GM19238 (cell line): ENCODE data around the gene CHMP6.
"Not testable (repeated sequence)": the region's sequence is repeated elsewhere in the genome, so short reads cannot be mapped to it uniquely, and the experiment has no call there.

Source experiments
- DNase-seq: peaks from one replicate; pipeline ENCODE4 v3.0.0; 2011; ENCODE audit warnings: low spot score; ENCODE audit not compliant: insufficient read length

The CHMP6 gene

DNA sequence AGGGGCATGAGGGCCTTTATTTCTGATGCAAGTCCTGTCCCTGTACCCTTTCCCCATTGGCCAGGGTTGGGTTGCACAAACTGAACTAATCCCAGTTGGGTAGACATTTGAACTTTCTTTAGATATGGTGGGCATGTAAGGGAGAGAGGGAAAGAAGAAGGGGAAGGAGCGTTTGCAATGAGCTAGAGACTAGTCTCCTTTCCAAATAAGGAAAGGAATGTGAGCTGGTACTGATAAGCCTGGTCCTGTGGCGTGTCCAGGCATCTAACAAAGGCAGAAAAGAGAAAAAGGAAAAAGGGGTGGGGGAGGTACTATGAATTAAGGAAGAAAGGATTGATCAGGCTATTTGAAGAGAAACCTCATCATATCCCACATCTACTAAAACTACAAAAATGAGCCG is 20.3 kb downstream of the CHMP6 start:
- no peak for DNase-seq

DNA sequence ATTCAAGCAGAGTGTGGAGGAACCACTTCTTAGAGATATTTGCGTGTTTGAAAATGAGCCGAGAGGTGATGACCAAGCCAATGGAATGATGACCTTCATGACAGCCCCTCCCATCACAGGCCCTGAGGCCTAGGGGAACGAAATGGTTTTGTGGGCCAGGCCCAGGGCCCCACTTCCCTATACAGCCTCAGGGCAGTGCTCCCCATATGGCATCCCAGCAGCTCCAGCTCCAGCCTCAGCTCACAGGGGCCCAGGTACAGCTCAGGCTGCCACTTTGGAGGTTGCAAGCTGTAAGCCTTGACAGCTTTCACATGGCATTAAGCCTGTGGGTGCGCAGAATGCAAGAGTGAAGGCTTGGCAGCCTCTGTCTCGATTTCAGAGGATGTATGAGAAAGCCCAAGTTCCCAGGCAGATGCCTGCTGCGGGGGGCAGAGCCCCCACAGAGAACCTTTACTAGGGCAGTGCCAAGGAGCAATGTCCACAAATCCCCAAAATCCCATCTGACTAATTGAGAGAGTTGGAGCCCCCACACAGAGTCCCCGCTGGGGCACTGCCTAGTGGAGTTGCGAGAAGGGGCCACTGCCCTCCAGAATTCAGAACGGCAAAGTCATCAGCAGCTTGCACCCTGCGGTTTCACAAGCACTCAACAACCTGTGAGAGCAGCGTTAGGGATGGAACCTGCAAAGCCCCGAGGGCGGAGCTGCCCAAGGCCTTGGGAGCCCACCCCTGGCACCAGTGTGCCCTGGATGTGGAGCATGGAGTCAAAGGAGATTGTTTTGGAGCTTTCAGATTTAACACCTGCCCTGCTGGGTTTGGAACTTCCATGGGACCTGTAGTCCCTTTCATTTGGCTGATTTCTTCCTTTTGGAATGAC is 21.2 kb downstream of the CHMP6 start:
- no peak for DNase-seq

DNA sequence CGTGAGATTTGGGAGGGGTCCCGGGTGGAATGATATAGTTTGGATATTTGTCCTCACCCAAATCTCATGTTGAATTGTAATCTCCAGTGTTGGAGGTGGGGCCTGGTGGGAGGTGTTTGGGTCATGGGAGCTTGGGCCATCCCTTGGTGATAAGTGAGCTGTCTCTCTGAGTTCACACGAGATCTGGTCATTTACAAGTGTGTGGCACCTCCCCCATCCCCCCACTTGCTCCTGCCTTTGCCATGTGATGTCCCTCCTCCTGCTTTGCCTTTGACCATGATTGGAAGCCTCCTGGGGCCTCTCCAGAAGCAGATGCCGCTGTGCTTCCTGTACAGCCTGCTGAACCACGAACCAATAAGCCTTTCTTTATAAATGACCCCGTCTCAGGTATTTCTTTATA is 22.0 kb downstream of the CHMP6 start:
- no peak for DNase-seq

DNA sequence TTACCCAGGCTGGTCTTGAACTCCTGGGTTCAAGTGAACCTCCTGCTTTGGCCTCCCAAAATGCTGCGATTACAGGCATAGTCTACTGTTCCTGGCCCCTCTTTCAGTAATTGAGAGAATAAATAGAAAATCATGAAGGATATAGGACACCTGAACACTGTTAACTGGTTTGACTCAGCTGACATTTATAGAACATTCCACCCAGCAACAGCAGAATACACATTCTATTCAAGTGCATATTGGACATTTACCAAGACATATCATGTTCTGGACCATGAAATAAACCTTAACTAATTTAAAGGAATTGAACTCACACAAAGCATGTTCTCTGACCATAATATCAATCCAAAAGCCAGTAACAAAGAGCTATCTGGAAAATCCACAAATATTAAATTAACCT is 23.5 kb downstream of the CHMP6 start:
- DNase-seq: no peak

GRCh38 chr17:81016575-81016974 is 24.9 kb downstream of the CHMP6 start:
- no peak for DNase-seq

GRCh38 chr17:81017330-81017729 is 25.7 kb downstream of the CHMP6 start:
- not testable (repeated sequence) for DNase-seq

GRCh38 chr17:81018044-81018802 is 26.6 kb downstream of the CHMP6 start:
- no peak for DNase-seq

DNA sequence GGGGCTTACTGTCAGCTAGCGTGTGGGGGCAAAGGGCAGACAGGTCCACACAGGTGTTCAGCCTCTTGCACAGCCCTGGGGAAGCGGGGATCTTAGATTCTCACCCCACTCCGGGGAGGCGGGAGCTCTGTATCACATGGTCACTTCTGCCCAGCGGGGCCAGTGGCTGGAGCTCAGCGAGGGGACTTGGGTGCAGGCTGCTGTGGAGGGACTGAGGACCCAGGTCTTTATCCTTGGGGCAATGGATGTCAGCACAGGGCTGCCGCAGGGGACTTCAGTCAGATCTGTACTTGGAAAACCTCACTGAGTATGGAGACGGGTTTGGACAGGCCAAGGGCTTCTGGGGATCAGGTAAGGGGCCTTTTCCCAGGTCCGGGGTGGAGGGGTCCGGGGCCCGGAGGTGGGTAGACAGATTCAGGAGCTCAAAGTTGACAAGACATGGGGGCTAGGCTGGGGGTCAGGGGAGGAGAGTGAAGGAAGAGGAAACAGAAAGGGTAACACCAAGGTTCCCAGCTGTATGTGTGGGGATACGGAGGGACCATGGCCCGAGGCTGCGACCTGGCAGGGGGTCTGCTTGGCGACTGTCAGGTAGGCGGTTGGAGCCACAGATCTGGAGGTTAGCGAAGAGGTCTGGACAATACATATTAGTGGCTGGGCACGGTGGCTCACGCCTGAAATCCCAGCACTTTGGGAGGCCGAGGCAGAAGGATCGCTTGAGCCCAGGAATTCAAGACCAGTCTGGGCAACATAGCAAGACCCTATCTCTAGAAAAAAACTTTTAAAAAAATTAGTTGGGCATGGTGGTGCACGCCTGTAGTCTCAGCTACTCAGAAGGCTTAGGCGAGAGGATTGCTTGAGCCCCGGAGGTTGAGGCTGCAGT is 28.2 kb downstream of the CHMP6 start:
- no peak for DNase-seq

- no peak for DNase-seq
Observed at GRCh38 chr17:81020443-81020766, 28.8 kb downstream of the CHMP6 start.

- DNase-seq: no peak
Observed at GRCh38 chr17:81020767-81021497, 29.3 kb downstream of the CHMP6 start.

DNA sequence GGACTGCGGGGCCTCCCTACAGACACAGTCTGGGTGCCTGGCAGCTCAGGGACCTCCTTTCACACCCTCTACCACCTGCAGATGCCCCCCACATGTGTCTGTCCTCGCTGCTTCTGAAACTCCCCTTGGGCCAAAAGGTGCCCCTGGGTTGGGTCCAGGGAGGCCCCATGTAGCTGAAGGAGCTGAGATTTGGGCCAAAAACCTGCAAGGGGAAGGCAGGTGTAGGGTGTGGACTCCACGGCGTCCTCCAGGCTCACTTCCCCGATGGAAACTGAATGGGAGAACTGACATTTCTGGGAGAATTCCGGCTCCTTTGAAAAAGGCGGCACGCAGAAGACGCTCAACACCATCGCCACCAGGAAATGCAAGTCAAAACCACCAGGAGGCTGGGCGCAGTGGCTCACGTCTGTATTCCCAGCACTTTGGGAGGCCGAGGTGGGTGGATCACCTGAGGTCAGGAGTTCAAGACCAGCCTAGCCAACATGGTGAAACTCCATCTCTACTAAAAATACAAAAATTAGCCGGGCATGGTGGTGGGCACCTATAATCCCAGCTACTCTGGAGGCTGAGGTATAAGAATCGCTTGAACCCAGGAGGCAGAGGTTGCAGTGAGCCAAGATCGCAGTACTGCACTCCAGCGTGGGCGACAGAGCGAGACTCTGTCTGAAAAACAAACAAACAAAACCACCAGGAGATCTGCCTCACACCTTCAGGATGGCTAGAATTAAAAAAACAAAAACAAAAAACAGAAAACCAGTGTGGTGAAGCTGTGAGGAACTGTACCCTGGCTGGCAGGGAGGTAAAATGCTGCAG is 30.1 kb downstream of the CHMP6 start:
- no peak for DNase-seq

- no peak for DNase-seq
Observed at GRCh38 chr17:81022344-81022676, 30.7 kb downstream of the CHMP6 start.

DNA sequence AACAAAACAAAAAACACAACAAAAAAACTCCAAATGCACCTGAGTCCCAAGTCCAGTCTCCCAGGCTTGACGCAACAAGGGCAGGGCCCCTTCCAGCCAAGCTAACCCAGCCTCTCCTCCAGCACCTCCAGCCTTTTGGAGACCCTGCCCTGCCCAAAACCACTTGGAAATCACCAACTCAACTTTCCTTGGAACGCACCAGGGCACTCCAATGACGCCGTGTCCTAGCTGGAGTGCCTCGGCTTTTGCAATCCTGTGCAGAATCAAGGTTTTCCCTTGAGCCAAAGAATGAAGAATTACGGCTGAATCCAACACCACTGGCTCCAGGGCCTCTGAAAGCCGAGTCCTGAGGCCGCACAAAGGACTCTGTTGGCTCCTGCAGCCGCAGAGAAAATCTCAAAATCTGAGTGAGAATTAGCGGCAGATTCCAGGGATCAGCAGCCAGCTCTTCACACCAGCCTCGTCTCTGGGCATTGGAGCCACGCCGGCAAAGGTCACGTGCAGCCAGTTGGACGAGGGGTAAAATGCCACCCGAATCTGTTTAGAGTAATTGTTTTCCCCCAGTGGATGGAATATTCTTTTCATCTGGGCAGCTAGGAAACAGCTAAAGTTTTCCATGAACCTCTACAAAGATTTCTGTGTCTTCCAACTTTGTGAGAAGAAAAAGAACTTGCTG is 33.6 kb downstream of the CHMP6 start:
- DNase-seq: no peak

DNA sequence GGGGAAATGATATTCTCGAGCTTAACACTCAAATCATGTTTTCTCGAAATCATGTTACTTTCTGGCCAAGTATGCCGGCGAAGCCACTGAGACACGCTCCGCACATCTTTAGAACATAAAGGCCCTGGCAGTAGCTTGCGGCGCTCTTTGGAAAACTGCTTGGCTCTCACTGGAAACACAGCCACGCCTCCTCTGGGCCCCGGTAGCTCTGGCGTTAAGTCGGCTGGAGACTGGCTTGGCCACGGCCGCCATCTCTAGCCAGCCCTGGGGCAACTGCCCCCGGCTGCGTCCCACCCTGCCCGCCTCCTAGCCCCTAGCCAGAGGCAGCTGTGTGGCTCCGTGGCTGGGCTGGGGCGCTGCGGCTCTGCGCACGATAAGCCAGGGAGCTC is 34.1 kb downstream of the CHMP6 start:
- no peak for DNase-seq

DNA sequence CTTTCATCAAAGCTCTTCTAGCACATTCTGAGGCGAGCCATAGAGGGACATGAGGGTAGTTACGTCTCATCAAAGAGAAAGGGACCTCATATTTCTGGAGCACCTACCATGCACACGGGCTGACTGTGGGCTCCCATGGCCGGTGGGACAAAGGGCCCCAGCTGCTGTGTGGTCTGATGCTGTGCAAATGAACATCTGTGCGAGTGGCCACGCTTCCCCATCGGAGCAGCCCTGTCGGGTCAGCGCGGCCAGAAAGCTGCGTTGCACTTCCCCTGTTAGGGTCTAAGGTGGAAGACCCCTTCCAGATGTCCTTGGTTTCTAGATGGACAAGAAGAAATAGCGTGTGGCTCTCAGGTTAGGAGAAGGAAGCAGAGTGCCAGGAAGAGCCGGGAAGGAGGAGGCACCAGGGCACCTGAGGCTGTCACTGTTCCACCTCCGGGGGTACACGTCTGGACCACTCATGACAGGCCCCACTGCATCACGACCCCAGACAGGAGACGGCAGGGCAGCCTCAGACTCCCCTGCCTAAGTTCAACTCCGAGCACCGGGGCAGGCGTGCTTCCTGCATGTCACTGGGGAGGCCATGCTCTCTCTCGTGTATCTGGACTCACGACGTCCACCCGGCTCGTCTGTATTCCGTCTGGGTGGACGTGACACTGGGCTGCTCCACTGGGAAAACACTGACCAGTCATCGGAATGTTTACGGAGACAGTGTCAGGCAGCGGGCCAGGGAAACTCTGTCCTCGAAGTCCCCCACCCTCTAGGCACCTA is 34.8 kb downstream of the CHMP6 start:
- DNase-seq: no peak

DNA sequence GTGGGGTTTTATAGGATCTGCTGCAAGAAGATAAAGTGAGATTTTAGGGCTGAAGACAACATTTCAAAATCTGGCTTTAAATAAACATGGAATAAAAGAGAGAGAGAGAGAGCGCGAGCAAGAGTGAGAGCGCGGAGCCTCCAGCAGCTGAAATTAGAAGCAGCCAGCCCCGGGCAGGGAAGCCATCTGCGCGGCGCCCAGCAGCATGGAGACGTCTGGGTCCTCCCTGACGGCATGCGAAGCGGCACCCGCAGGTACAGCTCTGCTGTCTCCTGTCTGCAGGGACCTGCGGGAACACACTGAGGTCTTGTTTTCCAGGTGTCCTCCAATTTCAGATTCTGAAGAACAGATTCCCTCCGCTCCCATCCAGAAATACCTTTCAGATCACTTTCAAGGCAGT is 35.4 kb downstream of the CHMP6 start:
- DNase-seq: no peak

- DNase-seq: no peak
Observed at GRCh38 chr17:81027591-81028505, 36.2 kb downstream of the CHMP6 start.

GRCh38 chr17:81028506-81028858 is 36.8 kb downstream of the CHMP6 start:
- no peak for DNase-seq
